ENCODE data around the gene GATAD2A. TPM values are rescaled to one million over a fixed set of nuclear protein-coding genes. Genes with fewer than 3 reads are reported as not detected.

The GATAD2A gene
- total and polyA plus RNA-seq, 4 donors: 14.2 to 44.1 (median 35.0) TPM

- peaks cover 89% of the 10 kb centered on the region for H3K36me3 ChIP-seq (ENCODE audit: control insufficient read depth, insufficient read depth, low read length)
- no peaks in the 10 kb centered on the region for H3K4me1 ChIP-seq (ENCODE audit: control insufficient read depth, insufficient read depth, low read length)
- DNase-seq (ENCODE audit: low read depth in 4 of 6, low spot score in 6 of 6): no peak
- WGBS (ENCODE audit: insufficient coverage): 96% methylated on average over 29 of the region's 30 CpGs
- H3K4me3 ChIP-seq (ENCODE audit: low read depth, low read length): no peak overlapping the region
- no peaks in the 10 kb centered on the region for H3K9me3 ChIP-seq (ENCODE audit: control insufficient read depth, insufficient read depth, low read length)
- H3K27ac ChIP-seq (ENCODE audit: low read depth, low read length): no peak overlapping the region
- no peaks in the 10 kb centered on the region for H3K27me3 ChIP-seq (ENCODE audit: control insufficient read depth, insufficient read depth, low read length)
Measured at GRCh38 chr19:19495614-19496603, 90.4 kb downstream of the GATAD2A start.

GRCh38 chr19:19498255-19498991 lies 92.9 kb downstream of the GATAD2A start:
- Histone ChIP-seq H3K36me3 (ENCODE audit: control insufficient read depth, insufficient read depth, low read length) (peaks cover 94% of the 10 kb centered on the region), H3K27ac (ENCODE audit: low read depth, low read length) (no peak overlapping the region)
- WGBS (ENCODE audit: insufficient coverage): 97% methylated on average over 32 of the region's 33 CpGs

GRCh38 chr19:19499272-19499995 lies 94.0 kb downstream of the GATAD2A start:
- H3K9me3 ChIP-seq (ENCODE audit: control insufficient read depth, insufficient read depth, low read length): no peaks in the 10 kb centered on the region
- no peak overlapping the region for H3K4me3 ChIP-seq (ENCODE audit: low read depth, low read length)
- peaks cover 95% of the 10 kb centered on the region for H3K36me3 ChIP-seq (ENCODE audit: control insufficient read depth, insufficient read depth, low read length)
- no peak for DNase-seq (ENCODE audit: low read depth in 4 of 6, low spot score in 6 of 6)
- no peaks in the 10 kb centered on the region for H3K4me1 ChIP-seq (ENCODE audit: control insufficient read depth, insufficient read depth, low read length)
- H3K27me3 ChIP-seq (ENCODE audit: control insufficient read depth, insufficient read depth, low read length): no peaks in the 10 kb centered on the region
- WGBS (ENCODE audit: insufficient coverage): 97% methylated on average over 16 of the region's 18 CpGs
- no peak overlapping the region for H3K27ac ChIP-seq (ENCODE audit: low read depth, low read length)

More at GRCh38 chr19:19498255-19498991, 92.9 kb downstream of the GATAD2A start:
- Histone ChIP-seq H3K9me3 (ENCODE audit: control insufficient read depth, insufficient read depth, low read length) (no peaks in the 10 kb centered on the region), H3K27me3 (ENCODE audit: control insufficient read depth, insufficient read depth, low read length) (no peaks in the 10 kb centered on the region), H3K4me3 (ENCODE audit: low read depth, low read length) (no peak overlapping the region), H3K4me1 (ENCODE audit: control insufficient read depth, insufficient read depth, low read length) (no peaks in the 10 kb centered on the region)
- no peak for DNase-seq (ENCODE audit: low read depth in 4 of 6, low spot score in 6 of 6)

GRCh38 chr19:19500975-19501644 lies 95.6 kb downstream of the GATAD2A start:
- no peak overlapping the region for H3K27ac ChIP-seq (ENCODE audit: low read depth, low read length)
- WGBS (ENCODE audit: insufficient coverage): 89% methylated on average over 34 of the region's 34 CpGs
- DNase-seq (ENCODE audit: low read depth in 4 of 6, low spot score in 6 of 6): no peak

GRCh38 chr19:19501798-19502197 lies 96.3 kb downstream of the GATAD2A start:
- H3K27ac ChIP-seq (ENCODE audit: low read depth, low read length): no peak overlapping the region
- DNase-seq (ENCODE audit: low read depth in 4 of 6, low spot score in 6 of 6): no peak
- H3K9me3 ChIP-seq (ENCODE audit: control insufficient read depth, insufficient read depth, low read length): no peaks in the 10 kb centered on the region
- H3K4me1 ChIP-seq (ENCODE audit: control insufficient read depth, insufficient read depth, low read length): no peaks in the 10 kb centered on the region
- H3K27me3 ChIP-seq (ENCODE audit: control insufficient read depth, insufficient read depth, low read length): no peaks in the 10 kb centered on the region
- WGBS (ENCODE audit: insufficient coverage): 90% methylated on average over 17 of the region's 26 CpGs
- H3K4me3 ChIP-seq (ENCODE audit: low read depth, low read length): no peak overlapping the region
- H3K36me3 ChIP-seq (ENCODE audit: control insufficient read depth, insufficient read depth, low read length): peaks cover 97% of the 10 kb centered on the region

More at GRCh38 chr19:19500975-19501644, 95.6 kb downstream of the GATAD2A start:
- Histone ChIP-seq H3K4me3 (ENCODE audit: low read depth, low read length) (no peak overlapping the region), H3K36me3 (ENCODE audit: control insufficient read depth, insufficient read depth, low read length) (peaks cover 98% of the 10 kb centered on the region), H3K9me3 (ENCODE audit: control insufficient read depth, insufficient read depth, low read length) (no peaks in the 10 kb centered on the region), H3K4me1 (ENCODE audit: control insufficient read depth, insufficient read depth, low read length) (no peaks in the 10 kb centered on the region), H3K27me3 (ENCODE audit: control insufficient read depth, insufficient read depth, low read length) (no peaks in the 10 kb centered on the region)

- H3K9me3 ChIP-seq (ENCODE audit: control insufficient read depth, insufficient read depth, low read length): no peaks in the 10 kb centered on the region
- H3K4me3 ChIP-seq (ENCODE audit: low read depth, low read length): no peak overlapping the region
- H3K36me3 ChIP-seq (ENCODE audit: control insufficient read depth, insufficient read depth, low read length): peaks cover 94% of the 10 kb centered on the region
- WGBS (ENCODE audit: insufficient coverage): 98% methylated on average over 19 of the region's 19 CpGs
- H3K27me3 ChIP-seq (ENCODE audit: control insufficient read depth, insufficient read depth, low read length): no peaks in the 10 kb centered on the region
- H3K4me1 ChIP-seq (ENCODE audit: control insufficient read depth, insufficient read depth, low read length): no peaks in the 10 kb centered on the region
- DNase-seq (ENCODE audit: low read depth in 4 of 6, low spot score in 6 of 6): no peak
- no peak overlapping the region for H3K27ac ChIP-seq (ENCODE audit: low read depth, low read length)
Measured at GRCh38 chr19:19502281-19502680, 96.8 kb downstream of the GATAD2A start.

GRCh38 chr19:19502808-19503602 lies 97.5 kb downstream of the GATAD2A start:
- WGBS (ENCODE audit: insufficient coverage): 92% methylated on average over 18 of the region's 18 CpGs
- Histone ChIP-seq H3K9me3 (ENCODE audit: control insufficient read depth, insufficient read depth, low read length) (no peaks in the 10 kb centered on the region), H3K4me3 (ENCODE audit: low read depth, low read length) (no peak overlapping the region), H3K27ac (ENCODE audit: low read depth, low read length) (no peak overlapping the region), H3K36me3 (ENCODE audit: control insufficient read depth, insufficient read depth, low read length) (peaks cover 92% of the 10 kb centered on the region), H3K27me3 (ENCODE audit: control insufficient read depth, insufficient read depth, low read length) (no peaks in the 10 kb centered on the region), H3K4me1 (ENCODE audit: control insufficient read depth, insufficient read depth, low read length) (no peaks in the 10 kb centered on the region)
- DNase-seq (ENCODE audit: low read depth in 4 of 6, low spot score in 6 of 6): no peak

- peaks cover 76% of the 10 kb centered on the region for H3K36me3 ChIP-seq (ENCODE audit: control insufficient read depth, insufficient read depth, low read length)
- H3K4me1 ChIP-seq (ENCODE audit: control insufficient read depth, insufficient read depth, low read length): no peaks in the 10 kb centered on the region
- no peak overlapping the region for H3K4me3 ChIP-seq (ENCODE audit: low read depth, low read length)
- DNase-seq (ENCODE audit: low read depth in 4 of 6, low spot score in 6 of 6): no peak
- no peaks in the 10 kb centered on the region for H3K27me3 ChIP-seq (ENCODE audit: control insufficient read depth, insufficient read depth, low read length)
- no peak overlapping the region for H3K27ac ChIP-seq (ENCODE audit: low read depth, low read length)
- H3K9me3 ChIP-seq (ENCODE audit: control insufficient read depth, insufficient read depth, low read length): no peaks in the 10 kb centered on the region
- 93% methylated on average over 23 of the region's 23 CpGs for WGBS (ENCODE audit: insufficient coverage)
Measured at GRCh38 chr19:19504754-19505668, 99.5 kb downstream of the GATAD2A start.

Data from spinal cord (tissue), 10 donors.